Measurements from ENCODE around the gene LY6G5B. TPM values are rescaled to one million over a fixed set of nuclear protein-coding genes. Genes with fewer than 3 reads are reported as not detected.

LY6G5B gene
- total and polyA plus RNA-seq, 2 donors (not counting 3 experiments of a cell fraction or from before 2014, with no cell fraction given): 15.4 to 25.0 TPM

DNA sequence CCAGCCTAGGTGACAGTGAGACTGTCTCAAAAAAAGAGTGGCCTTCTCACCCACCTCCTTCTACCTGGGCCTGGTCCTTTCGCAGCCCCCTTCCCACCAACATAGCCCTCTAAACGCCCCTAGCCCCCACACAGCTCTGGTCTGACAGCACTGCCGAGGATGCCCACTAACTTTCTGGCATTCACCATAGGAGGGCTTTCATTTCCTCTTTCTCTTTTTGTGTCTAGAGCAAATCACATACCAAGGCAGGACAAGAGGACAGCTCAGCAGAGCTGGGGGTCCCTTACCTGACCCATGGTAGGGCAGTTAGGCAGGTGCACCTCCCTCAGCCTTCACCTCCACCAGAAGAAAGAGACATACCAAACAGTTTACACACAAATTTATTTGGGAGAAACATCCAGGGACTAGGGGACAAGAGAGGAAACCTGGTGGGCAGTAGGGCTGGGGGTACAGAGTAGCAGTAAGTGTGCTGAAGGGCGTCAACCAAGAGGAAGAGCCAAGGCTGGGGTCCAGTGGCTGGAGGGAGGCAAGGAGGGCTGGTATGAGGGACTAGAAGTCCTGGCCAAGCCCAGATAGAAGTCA is 6.6 kb downstream of the LY6G5B start:
- ChIA-PET CTCF (no interaction called here), POLR2A (no interaction called here)
- Histone ChIP-seq H3K27me3 (ENCODE audit: control insufficient read depth in 2 of 2, insufficient read depth in 2 of 2, low read length in 2 of 2) (no peaks in the 10 kb centered on the region), H3K9me1 (replicated peaks; ENCODE audit: control insufficient read depth, extremely low read depth, insufficient read depth, low read length) (no peaks in the 10 kb centered on the region), H3K79me2 (ENCODE audit: control insufficient read depth, insufficient read depth, low read length) (no peaks in the 10 kb centered on the region), H3K9me3 (replicated peaks; ENCODE audit: control insufficient read depth, insufficient read depth, low read length) (no peaks in the 10 kb centered on the region), H3K27ac (ENCODE audit: insufficient read depth, low read depth, low read length) (no peak overlapping the region), H3K4me1 (ENCODE audit: control insufficient read depth, extremely low read depth, insufficient read depth, low read length) (peaks cover 5% of the 10 kb centered on the region), H3K4me3 (replicated peaks in 1 of 3; ENCODE audit: insufficient read depth in 1 of 3, low read depth in 1 of 3, low read length in 3 of 3) (no peak overlapping the region), H3K9ac (replicated peaks; ENCODE audit: extremely low read depth, insufficient read depth, low read length) (no peak overlapping the region), H3K4me2 (ENCODE audit: insufficient read depth, low read length) (no peak overlapping the region), H2AFZ (ENCODE audit: low read depth, low read length) (no peak overlapping the region), H3K36me3 (ENCODE audit: control insufficient read depth in 2 of 2, extremely low read depth in 1 of 2, insufficient read depth in 2 of 2, low read length in 2 of 2) (peaks cover 5 to 16% of the 10 kb centered on the region in 2 experiments), H4K20me1 (replicated peaks; ENCODE audit: control insufficient read depth, extremely low read depth, insufficient read depth, low read length) (no peaks in the 10 kb centered on the region)
- dilution Hi-C loops (cut with MboI; ENCODE audit: extremely low pct_ligation_motif_present, low sequenced_read_pairs) (no loop called here), intact Hi-C loops (cut with micrococcal nuclease) (no loop called here)
- BruUV-seq (replicated peaks): no TSS peak
- DNase-seq (ENCODE audit: low read depth, low spot score) (no peak), FAIRE-seq (no peak)
- TF ChIP-seq FOS (IDR thresholded peaks at IDR 0.05; ENCODE audit: borderline replicate concordance, insufficient read depth, low read length) (no peak), POLR2AphosphoS5 (IDR thresholded peaks at IDR 0.05; ENCODE audit: insufficient read depth, low read depth, low read length) (no peak), POLR2A (IDR thresholded peaks at IDR 0.05; ENCODE audit: low read depth, low read length) (no peak), MYC (IDR thresholded peaks at IDR 0.05; ENCODE audit: low read depth, low read length) (no peak), GATA2 (IDR thresholded peaks at IDR 0.05; ENCODE audit: insufficient read depth, insufficient read length, low read depth, low read length) (no peak), JUN (IDR thresholded peaks at IDR 0.05; ENCODE audit: borderline replicate concordance, insufficient read depth, insufficient read length, low read depth) (no peak), EZH2 (IDR thresholded peaks at IDR 0.05; ENCODE audit: borderline replicate concordance, low read depth, low read length, severe bottlenecking) (no peak)
- TF ChIP-seq, protein P1, sequence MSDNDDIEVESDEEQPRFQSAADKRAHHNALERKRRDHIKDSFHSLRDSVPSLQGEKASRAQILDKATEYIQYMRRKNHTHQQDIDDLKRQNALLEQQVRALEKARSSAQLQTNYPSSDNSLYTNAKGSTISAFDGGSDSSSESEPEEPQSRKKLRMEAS (IDR thresholded peaks at IDR 0.05; ENCODE audit: insufficient read depth, insufficient read length): no peak
- TF ChIP-seq, protein P2, sequence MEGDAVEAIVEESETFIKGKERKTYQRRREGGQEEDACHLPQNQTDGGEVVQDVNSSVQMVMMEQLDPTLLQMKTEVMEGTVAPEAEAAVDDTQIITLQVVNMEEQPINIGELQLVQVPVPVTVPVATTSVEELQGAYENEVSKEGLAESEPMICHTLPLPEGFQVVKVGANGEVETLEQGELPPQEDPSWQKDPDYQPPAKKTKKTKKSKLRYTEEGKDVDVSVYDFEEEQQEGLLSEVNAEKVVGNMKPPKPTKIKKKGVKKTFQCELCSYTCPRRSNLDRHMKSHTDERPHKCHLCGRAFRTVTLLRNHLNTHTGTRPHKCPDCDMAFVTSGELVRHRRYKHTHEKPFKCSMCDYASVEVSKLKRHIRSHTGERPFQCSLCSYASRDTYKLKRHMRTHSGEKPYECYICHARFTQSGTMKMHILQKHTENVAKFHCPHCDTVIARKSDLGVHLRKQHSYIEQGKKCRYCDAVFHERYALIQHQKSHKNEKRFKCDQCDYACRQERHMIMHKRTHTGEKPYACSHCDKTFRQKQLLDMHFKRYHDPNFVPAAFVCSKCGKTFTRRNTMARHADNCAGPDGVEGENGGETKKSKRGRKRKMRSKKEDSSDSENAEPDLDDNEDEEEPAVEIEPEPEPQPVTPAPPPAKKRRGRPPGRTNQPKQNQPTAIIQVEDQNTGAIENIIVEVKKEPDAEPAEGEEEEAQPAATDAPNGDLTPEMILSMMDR (IDR thresholded peaks at IDR 0.05; ENCODE audit: extremely low read depth in 1 of 2, insufficient read depth in 1 of 2, low read depth in 1 of 2, low read length in 2 of 2): no peak
